Stomach smooth muscle (tissue), 2 donors: ENCODE data around the gene EPHA7.
A peak's percentile ranks its signal among the peaks of the same experiment; 100 is the strongest.

Experiments
- H3K27ac ChIP-seq: one replicate; pipeline ENCODE4 v1.7.0; 2013; ENCODE audit warnings: mild to moderate bottlenecking, low read length, inconsistent platforms
- H3K27me3 ChIP-seq, 2 donors: one replicate each; pipeline ENCODE4 v1.7.0; 2013; ENCODE audit warnings: low read length in 2 of 2; ENCODE audit not compliant: insufficient read depth in 2 of 2, control insufficient read depth in 1 of 2
- H3K36me3 ChIP-seq, 2 donors: one replicate each; pipeline ENCODE4 v1.7.0; 2013; ENCODE audit warnings: low read length in 2 of 2; ENCODE audit not compliant: control insufficient read depth in 2 of 2, insufficient read depth in 2 of 2
- H3K4me1 ChIP-seq: one replicate; pipeline ENCODE4 v1.7.0; 2013; ENCODE audit warnings: low read length; ENCODE audit not compliant: control insufficient read depth, insufficient read depth
- H3K4me3 ChIP-seq, 2 donors: one replicate each; pipeline ENCODE4 v1.7.0; 2013; ENCODE audit warnings: low read length in 2 of 2
- H3K9ac ChIP-seq, 2 donors: one replicate each; pipeline ENCODE4 v1.7.0; 2013; ENCODE audit warnings: low read length in 2 of 2, mild to moderate bottlenecking in 1 of 2
- H3K9me3 ChIP-seq, 2 donors: one replicate each; pipeline ENCODE4 v1.7.0; 2013; ENCODE audit warnings: low read length in 2 of 2; ENCODE audit not compliant: control insufficient read depth in 2 of 2
- donor health status: healthy.
- donor health status: Pancreatic carcinoma.

Gene EPHA7

DNA sequence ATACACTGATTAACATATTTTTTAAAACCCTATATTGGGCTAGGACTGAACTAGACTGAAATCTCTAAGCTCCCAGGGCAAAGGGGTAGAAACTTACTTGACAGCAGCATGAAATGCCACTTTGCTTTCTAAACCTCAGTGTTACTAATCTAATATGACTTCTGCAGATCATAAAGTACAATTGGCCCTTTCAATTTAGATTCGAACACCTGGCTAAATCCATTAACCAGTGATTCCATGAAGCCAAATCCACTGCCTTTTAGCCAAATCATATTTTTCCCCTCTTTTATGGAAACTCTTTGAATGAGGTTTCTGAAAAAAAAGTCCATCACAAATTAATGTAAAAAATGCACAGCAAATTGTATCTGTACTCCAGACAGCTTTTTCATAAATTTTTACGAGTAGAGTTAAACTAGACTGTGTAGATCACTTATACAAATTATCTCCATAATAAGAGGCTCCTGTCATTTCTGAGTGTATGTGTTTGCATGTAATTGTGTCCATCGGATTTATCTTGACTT, 25.7 kb downstream of the EPHA7 start:
- H3K4me3 ChIP-seq: no peak overlapping the region

DNA sequence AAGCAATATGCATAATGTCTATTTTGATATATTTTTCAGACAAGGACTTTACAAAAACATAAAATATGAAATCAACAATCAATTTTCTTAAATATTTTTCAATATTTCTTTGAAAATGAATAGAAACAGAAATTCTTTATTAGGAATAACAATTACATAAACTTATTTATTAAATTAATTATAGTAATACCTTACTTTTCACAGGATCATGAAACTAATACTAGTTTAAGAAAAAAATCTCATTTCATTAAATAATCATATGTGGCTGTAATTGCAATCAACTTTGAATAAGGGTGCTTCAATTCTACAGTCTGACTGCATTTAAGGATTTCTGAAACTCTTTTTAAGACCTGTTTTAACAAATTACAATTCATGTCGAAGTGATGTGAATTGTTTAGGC, 26.6 kb downstream of the EPHA7 start:
- H3K27ac ChIP-seq: no peak overlapping the region
- no peak overlapping the region for H3K4me3 ChIP-seq
- no peaks in the 10 kb centered on the region for H3K27me3 ChIP-seq
- H3K9me3 ChIP-seq: no peaks in the 10 kb centered on the region
- no peak overlapping the region for H3K9ac ChIP-seq
- H3K4me1 ChIP-seq: peaks cover 5% of the 10 kb centered on the region
- no peaks in the 10 kb centered on the region for H3K36me3 ChIP-seq

More for the DNA sequence above, 25.7 kb downstream of the EPHA7 start:
- Histone ChIP-seq H3K4me1 (peaks cover 5% of the 10 kb centered on the region), H3K27ac (no peak overlapping the region), H3K9me3 (no peaks in the 10 kb centered on the region), H3K27me3 (no peaks in the 10 kb centered on the region), H3K36me3 (no peaks in the 10 kb centered on the region), H3K9ac (no peak overlapping the region)

DNA sequence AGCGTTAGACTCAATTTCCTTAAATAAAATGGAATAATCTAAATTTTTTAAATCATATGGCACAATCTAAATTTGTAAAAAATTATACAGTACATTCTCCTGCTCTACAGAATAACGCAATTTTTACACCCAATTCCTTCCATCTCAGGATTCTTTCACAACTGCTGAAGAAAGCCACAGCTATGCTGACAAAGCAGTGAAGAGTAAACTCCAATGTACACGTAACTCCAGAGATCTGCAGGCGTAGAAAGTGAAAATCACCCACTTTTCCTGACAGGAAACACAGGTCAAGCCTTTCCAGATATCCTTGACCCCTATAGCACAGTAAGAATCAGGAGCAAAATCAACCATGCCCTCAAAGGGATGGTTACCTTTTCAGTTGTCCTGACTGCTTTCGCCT, 27.4 kb downstream of the EPHA7 start:
- Histone ChIP-seq H3K9ac (no peak overlapping the region), H3K36me3 (no peaks in the 10 kb centered on the region), H3K9me3 (no peaks in the 10 kb centered on the region), H3K27me3 (no peaks in the 10 kb centered on the region), H3K4me3 (peak overlapping the region in 1 of 2 donors; percentile 35), H3K4me1 (peaks cover 5% of the 10 kb centered on the region), H3K27ac (no peak overlapping the region)

DNA sequence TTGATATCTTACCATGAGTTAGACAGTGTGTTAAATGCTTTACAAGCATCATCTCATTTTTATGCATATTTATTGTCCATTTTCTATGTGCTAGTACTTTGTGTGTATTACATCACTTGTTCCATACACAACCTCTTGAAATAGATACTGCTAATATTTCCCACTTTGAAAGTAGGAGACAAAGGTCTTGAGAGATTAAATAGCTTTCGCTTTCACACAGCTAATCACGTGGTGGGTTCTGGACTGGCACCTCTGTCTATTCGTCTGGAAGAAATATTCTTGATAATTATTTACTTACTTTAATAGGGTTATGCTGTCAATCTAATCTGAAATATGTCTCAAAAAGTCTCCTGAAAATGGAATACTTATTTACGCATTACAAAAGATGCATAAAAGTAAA, 30.2 kb downstream of the EPHA7 start:
- Histone ChIP-seq H3K27ac (no peak overlapping the region), H3K36me3 (peaks cover 3 to 4% of the 10 kb centered on the region in 2 donors), H3K4me1 (no peaks in the 10 kb centered on the region), H3K9ac (no peak overlapping the region), H3K9me3 (no peaks in the 10 kb centered on the region), H3K27me3 (no peaks in the 10 kb centered on the region), H3K4me3 (no peak overlapping the region)

DNA sequence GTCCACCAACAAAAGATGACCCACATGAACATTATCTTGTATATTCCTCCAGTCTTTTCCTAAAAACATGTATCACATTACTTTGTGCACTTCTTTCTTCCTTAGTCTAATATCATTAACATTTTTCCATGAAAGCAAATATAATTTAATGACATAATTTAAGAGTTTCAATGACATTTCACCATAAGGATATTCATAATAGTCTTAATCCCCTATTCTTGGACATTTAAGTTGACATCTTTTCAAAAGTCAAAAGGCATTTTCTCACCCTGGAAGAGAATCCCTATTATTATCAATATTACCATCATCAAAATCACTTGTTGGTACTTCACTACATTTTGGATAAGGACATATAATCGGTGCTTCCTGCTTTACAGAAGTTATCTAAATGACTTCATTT, 31.3 kb downstream of the EPHA7 start:
- Histone ChIP-seq H3K36me3 (peaks cover 3 to 4% of the 10 kb centered on the region in 2 donors), H3K27me3 (no peaks in the 10 kb centered on the region), H3K4me3 (no peak overlapping the region), H3K9ac (no peak overlapping the region), H3K9me3 (no peaks in the 10 kb centered on the region), H3K4me1 (no peaks in the 10 kb centered on the region), H3K27ac (no peak overlapping the region)

DNA sequence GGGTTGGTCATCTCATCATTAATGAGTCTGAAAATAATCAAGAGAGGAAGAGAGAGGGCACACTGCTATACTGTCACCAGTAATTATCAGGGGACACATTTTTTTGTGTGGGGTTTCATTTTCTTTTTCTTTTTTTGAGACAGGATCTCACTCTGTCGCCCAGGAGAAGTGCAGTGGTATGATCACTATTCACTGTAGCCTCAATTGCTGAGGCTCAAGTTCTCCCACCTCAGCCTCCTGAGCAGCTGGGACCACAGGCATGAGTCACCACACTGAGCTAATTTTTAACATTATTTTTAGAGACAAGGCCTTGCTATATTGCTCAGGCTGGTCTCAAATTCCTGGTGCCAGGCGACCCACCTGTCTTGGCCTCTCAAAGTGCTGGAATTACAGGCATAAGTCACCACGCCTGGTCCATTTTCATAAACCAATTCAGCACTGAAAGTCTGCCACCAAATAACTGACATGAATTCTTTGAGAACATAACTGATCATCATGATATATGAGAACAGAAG, 43.3 kb downstream of the EPHA7 start:
- H3K4me3 ChIP-seq: no peak overlapping the region
- H3K27me3 ChIP-seq: no peaks in the 10 kb centered on the region
- H3K4me1 ChIP-seq: no peaks in the 10 kb centered on the region
- no peaks in the 10 kb centered on the region for H3K36me3 ChIP-seq
- H3K9ac ChIP-seq: no peak overlapping the region
- H3K9me3 ChIP-seq: no peaks in the 10 kb centered on the region
- no peak overlapping the region for H3K27ac ChIP-seq

DNA sequence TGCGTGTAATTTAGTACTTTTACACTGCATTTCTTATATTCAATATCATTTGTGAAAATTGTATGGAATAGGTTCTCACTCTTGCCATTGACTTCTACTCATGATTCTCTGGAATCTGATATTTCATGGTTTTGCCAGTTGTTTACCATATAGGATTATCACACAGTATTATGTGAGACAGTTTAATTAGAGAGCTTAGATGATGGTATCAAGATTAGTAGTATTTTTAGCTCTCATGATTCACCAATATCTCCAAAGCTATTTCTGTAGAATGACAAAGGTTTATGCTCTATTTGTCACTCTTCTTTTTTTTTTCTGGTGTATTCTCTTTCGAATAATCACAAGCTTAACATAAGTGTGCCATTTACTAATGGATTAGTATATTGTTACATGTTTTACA, 45.9 kb downstream of the EPHA7 start:
- Histone ChIP-seq H3K4me3 (no peak overlapping the region), H3K4me1 (no peaks in the 10 kb centered on the region), H3K36me3 (no peaks in the 10 kb centered on the region), H3K9ac (no peak overlapping the region), H3K9me3 (no peaks in the 10 kb centered on the region), H3K27ac (no peak overlapping the region), H3K27me3 (no peaks in the 10 kb centered on the region)

DNA sequence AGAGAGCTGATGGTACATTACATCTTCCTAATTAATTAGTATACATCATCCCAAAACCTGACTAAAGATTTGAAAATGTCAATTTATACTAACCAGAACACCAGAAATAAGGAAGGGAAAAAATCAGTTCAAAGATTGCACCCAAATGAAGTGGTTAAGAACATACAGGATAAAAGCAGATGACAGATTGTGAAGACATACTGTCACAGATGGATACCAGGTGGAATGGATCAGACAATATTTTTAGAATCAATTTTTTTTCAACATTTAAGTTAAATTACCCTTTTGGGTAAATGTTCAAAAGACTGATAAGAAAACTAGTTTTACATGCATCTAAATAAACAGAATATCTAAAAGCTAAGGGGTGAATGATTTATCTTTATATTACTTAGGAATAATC, 47.6 kb downstream of the EPHA7 start:
- Histone ChIP-seq H3K9me3 (no peaks in the 10 kb centered on the region), H3K36me3 (no peaks in the 10 kb centered on the region), H3K4me1 (no peaks in the 10 kb centered on the region), H3K9ac (no peak overlapping the region), H3K27me3 (no peaks in the 10 kb centered on the region), H3K4me3 (no peak overlapping the region), H3K27ac (no peak overlapping the region)

DNA sequence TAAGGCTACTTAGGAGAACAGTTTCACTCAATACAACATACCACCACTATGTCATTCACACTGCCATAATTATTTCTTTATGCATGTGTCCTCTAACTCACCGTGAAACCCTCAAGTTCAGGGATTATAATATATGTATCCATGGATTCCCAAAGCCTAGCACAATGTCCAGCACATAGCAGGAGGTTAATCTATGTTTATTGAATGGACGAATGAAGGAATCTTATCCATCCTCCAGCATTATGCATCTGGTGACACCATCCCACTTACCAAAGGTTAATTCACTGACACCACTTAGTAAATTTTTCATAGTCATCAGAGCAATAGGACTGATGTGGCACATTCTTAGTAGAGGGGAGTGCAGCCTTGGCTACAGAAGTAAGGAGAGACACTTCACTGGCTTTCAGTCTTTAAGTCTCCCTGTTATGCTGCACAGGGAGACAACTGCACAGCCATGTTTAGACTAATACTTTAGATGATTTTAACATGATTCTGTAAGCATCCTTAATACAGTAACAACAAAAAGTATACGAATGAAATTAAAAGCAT, 49.7 kb downstream of the EPHA7 start:
- Histone ChIP-seq H3K36me3 (no peaks in the 10 kb centered on the region), H3K9ac (no peak overlapping the region), H3K27ac (no peak overlapping the region), H3K27me3 (no peaks in the 10 kb centered on the region), H3K4me3 (no peak overlapping the region), H3K9me3 (no peaks in the 10 kb centered on the region), H3K4me1 (no peaks in the 10 kb centered on the region)

DNA sequence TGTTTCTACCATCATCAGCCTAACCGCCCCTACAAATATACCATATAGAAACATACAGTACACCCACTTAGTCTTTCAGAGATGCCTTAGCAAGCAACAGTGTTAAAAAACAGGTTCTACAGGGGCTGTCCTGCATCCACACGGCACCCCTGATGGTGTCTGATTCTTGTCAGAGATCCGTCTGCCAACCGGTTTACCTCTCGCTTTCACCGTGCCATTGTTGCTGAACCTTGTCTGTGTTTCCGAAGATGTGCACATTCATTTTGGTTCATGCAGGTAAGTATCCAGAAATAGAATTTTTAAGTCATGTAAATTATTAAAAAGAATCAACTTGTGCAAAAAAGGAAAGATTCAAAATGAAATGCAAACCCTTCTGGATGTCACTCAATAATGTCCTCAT, 52.9 kb downstream of the EPHA7 start:
- no peaks in the 10 kb centered on the region for H3K9me3 ChIP-seq
- H3K36me3 ChIP-seq: no peaks in the 10 kb centered on the region
- H3K27me3 ChIP-seq: no peaks in the 10 kb centered on the region
- no peak overlapping the region for H3K9ac ChIP-seq
- no peak overlapping the region for H3K27ac ChIP-seq
- H3K4me1 ChIP-seq: no peaks in the 10 kb centered on the region
- no peak overlapping the region for H3K4me3 ChIP-seq

DNA sequence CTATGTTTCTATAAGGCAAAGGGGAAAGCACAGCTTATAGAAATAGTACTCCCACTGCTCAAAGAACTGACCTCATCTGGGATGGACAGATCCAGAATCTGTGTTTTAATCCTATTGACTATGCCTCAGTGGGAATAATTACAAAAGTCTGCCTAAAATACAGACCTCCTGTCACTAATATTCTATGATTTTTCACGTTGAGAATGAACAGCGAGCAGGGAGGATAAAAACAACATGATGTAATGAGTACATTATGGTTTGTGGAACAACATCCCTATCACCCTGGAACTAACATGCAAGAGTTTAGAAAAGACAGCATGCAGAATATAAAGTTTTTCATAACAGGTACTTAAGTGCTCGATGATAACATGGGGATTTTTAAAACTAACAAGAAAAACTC, 53.9 kb downstream of the EPHA7 start:
- no peaks in the 10 kb centered on the region for H3K9me3 ChIP-seq
- H3K9ac ChIP-seq: no peak overlapping the region
- no peak overlapping the region for H3K4me3 ChIP-seq
- H3K27ac ChIP-seq: no peak overlapping the region
- H3K27me3 ChIP-seq: no peaks in the 10 kb centered on the region
- H3K36me3 ChIP-seq: no peaks in the 10 kb centered on the region
- H3K4me1 ChIP-seq: no peaks in the 10 kb centered on the region
